H9 (cell line): ENCODE results near the gene RFX4. TPM values are rescaled to one million over a fixed set of nuclear protein-coding genes. Genes with fewer than 3 reads are reported as not detected.

Experiments used
- DNase-seq: peaks from one replicate; pipeline ENCODE4 v3.0.0-alpha.2; 2017
- H2AFZ ChIP-seq: one replicate; pipeline ENCODE4 v1.6.1; 2013; ENCODE audit warnings: mild to moderate bottlenecking, low read length, control low read depth, moderate library complexity
- H2AK5ac ChIP-seq: 2 replicates; pipeline ENCODE4 v1.6.1; 2013; ENCODE audit warnings: low read length, control low read depth, mixed read lengths; ENCODE audit not compliant: insufficient read length
- H2BK120ac ChIP-seq: one replicate; pipeline ENCODE4 v1.6.1; 2013; ENCODE audit warnings: low read depth, mild to moderate bottlenecking, low read length, control low read depth, inconsistent platforms; ENCODE audit not compliant: poor library complexity, severe bottlenecking
- H2BK12ac ChIP-seq: 2 replicates; pipeline ENCODE4 v1.6.1; 2013; ENCODE audit warnings: low read length, control low read depth, mixed read lengths, low read depth; ENCODE audit not compliant: insufficient read length
- H2BK15ac ChIP-seq: 2 replicates; pipeline ENCODE4 v1.6.1; 2013; ENCODE audit warnings: low read depth, low read length, control low read depth
- H2BK20ac ChIP-seq: one replicate; pipeline ENCODE4 v1.6.1; 2013; ENCODE audit warnings: low read depth, mild to moderate bottlenecking, low read length, control low read depth, inconsistent platforms; ENCODE audit not compliant: poor library complexity, severe bottlenecking
- H2BK5ac ChIP-seq: 2 replicates; pipeline ENCODE4 v1.6.1; 2013; ENCODE audit warnings: low read length, control low read depth, mixed read lengths; ENCODE audit not compliant: insufficient read length
- H3K14ac ChIP-seq: 2 replicates; pipeline ENCODE4 v1.6.1; 2013; ENCODE audit warnings: low read length, control low read depth; ENCODE audit not compliant: insufficient read depth
- H3K18ac ChIP-seq: 2 replicates; pipeline ENCODE4 v1.6.1; 2013; ENCODE audit warnings: low read depth, mild to moderate bottlenecking, mixed read lengths, low read length, control low read depth; ENCODE audit not compliant: insufficient read length
- H3K23ac ChIP-seq: 2 replicates; pipeline ENCODE4 v1.6.1; 2013; ENCODE audit warnings: low read length, control low read depth, mixed read lengths, low read depth; ENCODE audit not compliant: insufficient read length
- H3K23me2 ChIP-seq: 2 replicates; pipeline ENCODE4 v1.6.1; 2013; ENCODE audit warnings: low read depth, mild to moderate bottlenecking, mixed read lengths, low read length, control low read depth; ENCODE audit not compliant: insufficient read length, poor library complexity, severe bottlenecking
- H3K27ac ChIP-seq: 2 replicates; pipeline ENCODE4 v1.5.1; 2013; ENCODE audit warnings: low read length, control low read depth, mixed read lengths, low read depth; ENCODE audit not compliant: insufficient read length
- H3K27me3 ChIP-seq: 2 replicates; pipeline ENCODE4 v1.6.1; 2013; ENCODE audit warnings: low read length, control low read depth, inconsistent platforms; ENCODE audit not compliant: insufficient read depth
- H3K4ac ChIP-seq: 2 replicates; pipeline ENCODE4 v1.6.1; 2013; ENCODE audit warnings: low read depth, mild to moderate bottlenecking, control low read depth, inconsistent platforms, low read length, moderate library complexity
- H3K4me1 ChIP-seq: 2 replicates; pipeline ENCODE4 v1.6.1; 2013; ENCODE audit warnings: low read length, control low read depth, inconsistent platforms; ENCODE audit not compliant: insufficient read depth
- H3K4me2 ChIP-seq: 2 replicates; pipeline ENCODE4 v1.6.1; 2013; ENCODE audit warnings: low read length, control low read depth, mixed read lengths; ENCODE audit not compliant: insufficient read length, insufficient read depth
- H3K56ac ChIP-seq: 2 replicates; pipeline ENCODE4 v1.6.1; 2013; ENCODE audit warnings: low read depth, mild to moderate bottlenecking, mixed read lengths, low read length, control low read depth; ENCODE audit not compliant: insufficient read length
- H3K79me1 ChIP-seq: 2 replicates; pipeline ENCODE4 v1.6.1; 2013; ENCODE audit warnings: low read depth, mild to moderate bottlenecking, moderate library complexity, low read length, control low read depth, inconsistent platforms; ENCODE audit not compliant: insufficient read depth, poor library complexity, severe bottlenecking
- H3K79me2 ChIP-seq: 2 replicates; pipeline ENCODE4 v1.6.1; 2013; ENCODE audit warnings: low read length, control low read depth, inconsistent platforms; ENCODE audit not compliant: insufficient read depth
- H3K9ac ChIP-seq: 2 replicates; pipeline ENCODE4 v1.6.1; 2013; ENCODE audit warnings: low read length, control low read depth, mixed read lengths; ENCODE audit not compliant: insufficient read length; ENCODE audit errors: extremely low read depth
- H3K9me3 ChIP-seq: one replicate; pipeline ENCODE4 v1.6.1; 2013; ENCODE audit warnings: low read depth, low read length, inconsistent platforms; ENCODE audit not compliant: control insufficient read depth
- H3T11ph ChIP-seq: one replicate; pipeline ENCODE4 v1.6.1; 2013; ENCODE audit warnings: mild to moderate bottlenecking, low read length, control low read depth, inconsistent platforms
- H4K20me1 ChIP-seq: one replicate; pipeline ENCODE4 v1.6.1; 2013; ENCODE audit not compliant: control insufficient read depth, insufficient read length, insufficient read depth
- H4K5ac ChIP-seq: 2 replicates; pipeline ENCODE4 v1.6.1; 2013; ENCODE audit warnings: low read depth, mild to moderate bottlenecking, mixed read lengths, low read length, control low read depth; ENCODE audit not compliant: insufficient read length
- H4K8ac ChIP-seq: replicated peaks from 2 replicates; pipeline ENCODE4 v1.6.1; 2013; ENCODE audit warnings: low read length, control low read depth, mixed read lengths, low read depth; ENCODE audit not compliant: insufficient read length
- H4K91ac ChIP-seq: 2 replicates; pipeline ENCODE4 v1.6.1; 2013; ENCODE audit warnings: low read depth, mild to moderate bottlenecking, moderate library complexity, mixed read lengths, low read length, control low read depth; ENCODE audit not compliant: insufficient read length
- H3K27ac Mint-ChIP-seq, 3 experiments: 2 replicates in 2 of 3; 3 replicates in 1 of 3; pipeline ENCODE4 v1.8.0; 2020 to 2021; ENCODE audit warnings: mixed read lengths in 3 of 3, mild to moderate bottlenecking in 1 of 3, moderate library complexity in 1 of 3
- H3K27me3 Mint-ChIP-seq: 2 replicates; pipeline ENCODE4 v1.8.0; 2021; ENCODE audit warnings: low read depth, mild to moderate bottlenecking, moderate library complexity, mixed read lengths
- H3K36me3 Mint-ChIP-seq, 3 experiments: 2 replicates in 2 of 3; 3 replicates in 1 of 3; pipeline ENCODE4 v1.8.0; 2020 to 2021; ENCODE audit warnings: low read depth in 3 of 3, mixed read lengths in 3 of 3; ENCODE audit not compliant: insufficient read depth in 1 of 3
- H3K4me1 Mint-ChIP-seq, 2 experiments: 2 replicates each; pipeline ENCODE4 v1.8.0; 2020; ENCODE audit warnings: mixed read lengths in 2 of 2
- H3K4me3 Mint-ChIP-seq, 2 experiments: 2 replicates in 1 of 2; 3 replicates in 1 of 2; pipeline ENCODE4 v1.8.0; 2020 to 2021; ENCODE audit warnings: mild to moderate bottlenecking in 2 of 2, mixed read lengths in 2 of 2, moderate library complexity in 1 of 2
- H3K9me3 Mint-ChIP-seq, 2 experiments: 2 replicates in 1 of 2; 3 replicates in 1 of 2; pipeline ENCODE4 v1.8.0; 2020; ENCODE audit warnings: mild to moderate bottlenecking in 2 of 2, mixed read lengths in 2 of 2, moderate library complexity in 1 of 2
- CTCF ChIP-seq: fragments of 200-600 bp; sonication (generic); conservative IDR thresholded peaks from 3 replicates; pipeline ENCODE4 v1.8.0; 2021; ENCODE audit warnings: antibody characterized with exemption, mild to moderate bottlenecking
- WGBS: extraction: QIAGEN DNeasy Blood & Tissue Kit; methylation state at CpG from one replicate; pipeline ENCODE4 v1.1.7; 2013; ENCODE audit warnings: missing lambda C conversion rate, low lambda C conversion rate, mixed read lengths; ENCODE audit not compliant: insufficient read length; ENCODE audit errors: extremely low coverage; 5-methylcytosine and 5-hydroxymethylcytosine counted together
- total RNA-seq: library from RNA; stranded (reverse); gene quantifications from 2 replicates; pipeline ENCODE4 v1.2.1, GENCODE V29; 2021

The RFX4 gene
- total RNA-seq, 1 experiment from 2014 or later, result 0.57 TPM

GRCh38 chr12:106769078-106769477, 186.3 kb downstream of the RFX4 start:
- Mint-ChIP-seq H3K27me3 (no peaks in the 10 kb centered on the region), H3K9me3 (no peaks in the 10 kb centered on the region), H3K4me1 (peaks cover 53 to 64% of the 10 kb centered on the region in 2 experiments), H3K4me3 (peak overlapping the region; percentile 47 to 73; a peak in 4 of 5 replicates), H3K36me3 (peaks cover 0 to 3% (median 0%) of the 10 kb centered on the region in 3 experiments; a peak in 2 of 7 replicates), H3K27ac (peak overlapping the region; percentile 90 to 98 (median 98))
- Histone ChIP-seq H3K27ac (peak overlapping the region; percentile 40), H3K4me2 (peak overlapping the region; percentile 64), H3K18ac (no peak overlapping the region), H3K56ac (no peak overlapping the region), H2BK120ac (no peak overlapping the region), H2AFZ (no peak overlapping the region), H2BK15ac (no peak overlapping the region), H3K9ac (no peak overlapping the region), H2AK5ac (no peak overlapping the region), H3K9me3 (no peaks in the 10 kb centered on the region), H3K14ac (no peak overlapping the region), H3K79me1 (no peaks in the 10 kb centered on the region), H4K5ac (no peak overlapping the region), H3K4ac (no peak overlapping the region), H3K79me2 (no peaks in the 10 kb centered on the region), H4K8ac (no peak overlapping the region), H2BK20ac (no peak overlapping the region), H2BK12ac (no peak overlapping the region), H3K4me1 (peaks cover 12% of the 10 kb centered on the region), H2BK5ac (no peak overlapping the region), H3K27me3 (no peaks in the 10 kb centered on the region), H4K20me1 (no peaks in the 10 kb centered on the region), H3T11ph (no peak overlapping the region), H3K23me2 (peaks cover 9% of the 10 kb centered on the region), H3K23ac (no peak overlapping the region), H4K91ac (no peak overlapping the region)
- TF ChIP-seq CTCF, result no peak
- no CpG with 5 or more reads among the region's 5 CpGs for WGBS
- peak; percentile 53 for DNase-seq
